ENCODE measurements around the gene APOBEC3F.

Gene APOBEC3F

DNA sequence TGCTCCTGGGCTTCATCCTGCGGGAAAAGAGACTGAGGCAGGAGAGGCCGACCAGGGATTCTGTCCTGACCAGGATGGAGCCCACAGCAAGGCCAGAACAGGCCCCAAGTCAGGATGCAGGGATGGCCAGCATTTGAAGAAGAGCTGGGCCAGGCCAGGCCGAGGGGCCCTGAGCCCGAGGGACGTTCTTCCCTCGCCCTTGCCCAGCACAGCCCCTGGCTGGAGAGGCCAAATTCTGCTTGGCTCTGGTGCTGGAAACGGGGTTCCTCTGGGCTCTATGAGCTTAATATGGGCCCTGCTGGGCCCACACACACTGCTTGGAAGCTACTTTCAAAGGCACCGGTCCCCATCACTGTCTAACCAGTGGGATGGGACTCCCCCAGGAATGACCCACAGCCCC, 44.0 kb downstream of the APOBEC3F start:
- no peaks in the 10 kb centered on the region for H3K9me3 ChIP-seq (ENCODE audit: control insufficient read depth, low read length)
- H3K36me3 ChIP-seq (ENCODE audit: control insufficient read depth, insufficient read depth, low read length) = no peaks in the 10 kb centered on the region
- WGBS, 2 experiments (ENCODE audit: insufficient coverage in 2 of 2) = 92 to 98% methylated on average over 7 to 8 of the region's 8 CpGs
- H3K27ac ChIP-seq (ENCODE audit: low read depth, low read length, severe bottlenecking) = no peak overlapping the region
- no peaks in the 10 kb centered on the region for H3K4me1 ChIP-seq (ENCODE audit: control insufficient read depth, insufficient read depth, low read length, poor library complexity, severe bottlenecking)
- H3K4me3 ChIP-seq (ENCODE audit: extremely low read depth, insufficient read depth, low read length, poor library complexity, severe bottlenecking) = no peak overlapping the region

DNA sequence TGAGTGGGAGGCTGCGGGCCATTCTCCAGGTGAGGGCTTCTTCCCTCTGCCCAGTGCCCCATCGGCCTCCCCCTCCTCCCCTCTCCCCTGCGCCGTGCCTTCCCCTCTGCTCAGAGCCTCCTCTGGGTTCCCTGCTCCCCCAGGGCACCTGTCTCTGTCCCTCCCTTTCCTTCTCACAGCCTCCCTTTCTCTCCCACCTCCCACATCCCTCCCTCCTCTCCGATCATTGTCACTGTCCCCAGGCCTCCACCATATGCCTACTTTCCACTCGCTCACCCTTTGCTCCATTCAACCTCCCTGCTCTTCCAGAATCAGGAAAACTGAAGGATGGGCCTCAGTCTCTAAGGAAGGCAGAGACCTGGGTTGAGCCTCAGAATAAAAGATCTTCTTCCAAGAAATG, 46.4 kb downstream of the APOBEC3F start:
- no peak overlapping the region for H3K4me3 ChIP-seq (ENCODE audit: extremely low read depth, insufficient read depth, low read length, poor library complexity, severe bottlenecking)
- H3K27ac ChIP-seq (ENCODE audit: low read depth, low read length, severe bottlenecking) = no peak overlapping the region
- WGBS, 2 experiments (ENCODE audit: insufficient coverage in 2 of 2) = 98 to 100% methylated on average over 2 to 6 of the region's 6 CpGs
- H3K9me3 ChIP-seq (ENCODE audit: control insufficient read depth, low read length) = no peaks in the 10 kb centered on the region
- H3K4me1 ChIP-seq (ENCODE audit: control insufficient read depth, insufficient read depth, low read length, poor library complexity, severe bottlenecking) = no peaks in the 10 kb centered on the region
- no peaks in the 10 kb centered on the region for H3K36me3 ChIP-seq (ENCODE audit: control insufficient read depth, insufficient read depth, low read length)

DNA sequence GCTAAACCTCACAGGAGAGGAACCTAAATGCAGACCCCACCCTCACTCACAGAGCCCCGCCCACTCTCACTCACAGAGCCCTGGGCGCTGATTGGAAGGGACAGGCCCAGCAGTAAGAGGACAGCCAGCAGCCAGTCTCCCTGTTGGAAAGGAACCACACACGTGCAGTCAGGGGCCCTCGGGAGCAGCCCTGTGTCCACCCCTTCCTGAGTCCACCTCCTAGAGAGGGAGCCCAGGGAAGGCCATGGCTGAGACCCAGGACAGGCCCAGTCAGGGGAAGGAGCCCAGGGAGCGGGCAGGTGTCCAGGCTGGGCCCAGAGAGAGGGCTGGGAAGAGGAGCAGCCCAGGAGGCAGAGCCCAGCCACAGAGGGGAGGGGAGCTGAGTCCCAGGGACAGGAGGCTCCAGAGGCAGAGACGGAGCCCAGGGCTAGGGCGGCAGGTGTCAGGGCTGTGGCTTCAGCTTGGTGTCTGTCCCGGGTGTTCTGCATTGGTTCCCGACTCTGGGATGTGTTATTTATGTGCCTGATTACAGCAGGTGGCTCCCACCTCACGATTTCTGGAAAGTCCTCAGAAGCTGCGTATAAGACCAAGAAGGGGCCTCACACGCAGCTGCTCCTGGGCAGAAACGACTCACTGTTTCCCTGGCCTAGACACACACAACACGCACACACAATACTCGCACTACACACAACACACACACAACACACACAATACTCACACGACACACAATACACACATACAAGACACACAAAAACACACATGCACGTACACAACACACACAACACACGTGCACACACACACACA, 47.4 kb downstream of the APOBEC3F start:
- H3K4me1 ChIP-seq (ENCODE audit: control insufficient read depth, insufficient read depth, low read length, poor library complexity, severe bottlenecking) = no peaks in the 10 kb centered on the region
- H3K4me3 ChIP-seq (ENCODE audit: extremely low read depth, insufficient read depth, low read length, poor library complexity, severe bottlenecking) = no peak overlapping the region
- 64 to 74% methylated on average over 14 of the region's 18 CpGs for WGBS, 2 experiments (ENCODE audit: insufficient coverage in 2 of 2)
- H3K27ac ChIP-seq (ENCODE audit: low read depth, low read length, severe bottlenecking) = no peak overlapping the region
- H3K36me3 ChIP-seq (ENCODE audit: control insufficient read depth, insufficient read depth, low read length) = no peaks in the 10 kb centered on the region
- H3K9me3 ChIP-seq (ENCODE audit: control insufficient read depth, low read length) = no peaks in the 10 kb centered on the region

DNA sequence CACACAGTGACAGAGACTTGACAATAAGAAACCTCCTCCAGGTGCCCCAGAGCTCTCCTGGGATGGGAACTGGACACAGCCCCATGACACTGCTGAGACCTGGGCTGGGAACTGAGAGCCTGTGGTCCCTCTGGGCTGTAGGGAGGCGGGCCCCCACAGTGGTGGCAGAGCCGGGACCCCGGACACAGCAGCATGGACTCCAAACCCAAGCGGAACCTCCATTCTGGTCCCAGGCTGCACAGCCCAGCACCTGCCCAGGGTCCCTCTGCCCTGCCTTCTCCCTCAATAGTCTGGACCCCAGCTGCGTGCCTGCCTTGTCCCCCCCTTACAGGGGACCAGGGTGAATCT, 48.0 kb downstream of the APOBEC3F start:
- Histone ChIP-seq H3K36me3 (ENCODE audit: control insufficient read depth, insufficient read depth, low read length) (no peaks in the 10 kb centered on the region), H3K9me3 (ENCODE audit: control insufficient read depth, low read length) (no peaks in the 10 kb centered on the region), H3K27ac (ENCODE audit: low read depth, low read length, severe bottlenecking) (no peak overlapping the region), H3K4me1 (ENCODE audit: control insufficient read depth, insufficient read depth, low read length, poor library complexity, severe bottlenecking) (no peaks in the 10 kb centered on the region), H3K4me3 (ENCODE audit: extremely low read depth, insufficient read depth, low read length, poor library complexity, severe bottlenecking) (no peak overlapping the region)
- WGBS, 2 experiments (ENCODE audit: insufficient coverage in 2 of 2) = 89 to 93% methylated on average over 3 to 5 of the region's 5 CpGs

DNA sequence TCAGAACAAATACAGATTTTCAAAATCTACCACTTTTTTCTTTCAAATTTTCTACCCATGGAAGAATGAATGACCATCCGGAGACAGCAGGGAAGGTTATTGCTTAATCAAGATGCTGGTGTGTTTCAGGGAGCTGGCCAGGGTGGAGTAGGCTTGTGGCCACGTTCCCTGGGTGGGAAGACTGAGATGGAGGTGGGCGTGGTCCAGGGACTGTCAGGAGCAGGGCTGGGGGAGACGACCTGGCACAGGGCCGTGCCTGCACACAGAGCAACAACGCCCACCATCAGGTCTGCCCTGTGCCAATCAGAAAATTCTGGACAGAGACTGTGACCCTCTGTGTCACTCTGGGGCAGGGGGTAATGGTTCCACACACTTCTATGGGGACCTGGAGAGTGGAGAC, 49.3 kb downstream of the APOBEC3F start:
- Histone ChIP-seq H3K4me3 (ENCODE audit: extremely low read depth, insufficient read depth, low read length, poor library complexity, severe bottlenecking) (no peak overlapping the region), H3K9me3 (ENCODE audit: control insufficient read depth, low read length) (no peaks in the 10 kb centered on the region), H3K4me1 (ENCODE audit: control insufficient read depth, insufficient read depth, low read length, poor library complexity, severe bottlenecking) (no peaks in the 10 kb centered on the region), H3K36me3 (ENCODE audit: control insufficient read depth, insufficient read depth, low read length) (no peaks in the 10 kb centered on the region), H3K27ac (ENCODE audit: low read depth, low read length, severe bottlenecking) (no peak overlapping the region)
- 90 to 96% methylated on average over 6 of the region's 6 CpGs for WGBS, 2 experiments (ENCODE audit: insufficient coverage in 2 of 2)

DNA sequence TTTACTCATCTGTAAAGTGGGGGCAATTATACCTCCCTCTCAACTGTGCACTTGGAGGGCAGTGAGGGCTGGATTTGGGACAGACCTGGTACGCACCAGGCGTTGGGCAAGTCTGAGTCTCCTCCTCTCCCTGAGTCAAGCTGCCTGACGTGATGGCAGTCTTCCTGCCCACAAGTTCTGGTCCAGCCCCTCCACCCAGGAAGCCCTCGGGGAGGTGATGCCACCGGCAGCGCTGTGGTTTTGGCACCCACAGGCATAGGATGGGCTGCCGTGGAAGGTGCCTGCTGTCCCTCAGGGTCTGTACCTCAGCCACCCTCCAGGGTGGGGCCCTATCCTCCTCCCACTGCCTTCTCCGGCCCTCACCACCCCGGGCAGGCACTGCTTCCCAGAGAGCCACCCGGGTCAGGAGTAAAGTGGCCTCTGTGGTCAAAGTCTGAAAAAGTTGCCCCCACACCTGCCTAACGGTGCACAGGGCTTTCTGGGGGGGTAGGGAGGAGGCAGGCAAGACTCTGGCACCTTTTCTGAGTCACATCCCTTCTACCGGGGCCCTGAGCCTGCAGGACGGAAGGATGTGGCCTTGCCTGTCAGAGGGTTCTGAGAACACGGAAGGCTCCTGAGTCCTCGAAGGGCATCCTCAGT, 49.9 kb downstream of the APOBEC3F start:
- no peak overlapping the region for H3K4me3 ChIP-seq (ENCODE audit: extremely low read depth, insufficient read depth, low read length, poor library complexity, severe bottlenecking)
- no peaks in the 10 kb centered on the region for H3K4me1 ChIP-seq (ENCODE audit: control insufficient read depth, insufficient read depth, low read length, poor library complexity, severe bottlenecking)
- no peaks in the 10 kb centered on the region for H3K36me3 ChIP-seq (ENCODE audit: control insufficient read depth, insufficient read depth, low read length)
- H3K9me3 ChIP-seq (ENCODE audit: control insufficient read depth, low read length) = no peaks in the 10 kb centered on the region
- 93 to 98% methylated on average over 12 to 14 of the region's 15 CpGs for WGBS, 2 experiments (ENCODE audit: insufficient coverage in 2 of 2)
- no peak overlapping the region for H3K27ac ChIP-seq (ENCODE audit: low read depth, low read length, severe bottlenecking)

DNA sequence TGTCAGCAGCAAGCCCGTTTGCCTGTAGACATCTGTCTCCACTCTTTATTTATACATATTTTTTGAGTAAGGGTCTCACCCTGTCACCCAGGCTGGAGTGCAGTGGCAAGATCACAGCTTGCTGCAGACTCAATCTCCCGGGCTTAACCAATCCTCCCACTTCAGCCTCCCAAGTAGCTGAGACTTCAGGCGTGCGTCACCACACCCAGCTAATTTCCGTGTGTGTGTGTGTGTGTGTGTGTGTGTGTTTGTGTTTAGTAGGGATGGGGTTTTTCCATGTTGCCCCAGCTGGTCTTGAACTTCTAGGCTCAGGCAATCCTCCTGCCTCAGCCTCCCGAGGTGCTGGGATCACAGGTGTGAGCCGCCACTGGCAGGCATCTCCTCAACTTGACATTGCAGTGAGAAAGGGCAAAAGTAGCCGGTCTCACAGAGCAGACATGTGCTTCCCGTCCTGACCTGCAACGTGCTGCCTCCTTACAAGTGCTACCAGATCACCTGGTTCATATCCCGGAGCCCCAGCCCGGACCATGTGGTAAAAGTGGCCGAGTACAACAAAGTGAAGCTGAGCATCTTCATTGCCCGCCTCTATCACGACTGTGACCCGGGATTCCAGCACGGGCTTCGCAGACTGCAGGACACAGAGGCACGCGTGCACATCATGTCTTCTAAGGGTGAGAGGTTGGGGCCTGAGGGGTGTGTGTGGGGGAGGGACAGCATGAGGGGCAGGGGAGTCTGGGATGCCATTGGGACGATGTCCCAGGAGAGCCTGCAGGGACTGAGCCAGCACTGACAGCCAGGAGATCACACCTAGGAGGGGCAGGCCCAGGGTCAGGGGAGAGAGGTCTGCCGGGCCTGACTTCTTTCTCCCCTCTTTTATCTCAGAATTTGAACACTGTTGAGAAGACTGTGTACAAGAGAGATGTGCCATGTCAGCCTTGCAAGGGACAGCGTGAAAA, 50.7 kb downstream of the APOBEC3F start:
- Histone ChIP-seq H3K9me3 (ENCODE audit: control insufficient read depth, low read length) (no peaks in the 10 kb centered on the region), H3K36me3 (ENCODE audit: control insufficient read depth, insufficient read depth, low read length) (no peaks in the 10 kb centered on the region), H3K27ac (ENCODE audit: low read depth, low read length, severe bottlenecking) (no peak overlapping the region), H3K4me3 (ENCODE audit: extremely low read depth, insufficient read depth, low read length, poor library complexity, severe bottlenecking) (no peak overlapping the region), H3K4me1 (ENCODE audit: control insufficient read depth, insufficient read depth, low read length, poor library complexity, severe bottlenecking) (no peaks in the 10 kb centered on the region)
- WGBS, 2 experiments (ENCODE audit: insufficient coverage in 2 of 2) = 88 to 91% methylated on average over 15 to 19 of the region's 23 CpGs

DNA sequence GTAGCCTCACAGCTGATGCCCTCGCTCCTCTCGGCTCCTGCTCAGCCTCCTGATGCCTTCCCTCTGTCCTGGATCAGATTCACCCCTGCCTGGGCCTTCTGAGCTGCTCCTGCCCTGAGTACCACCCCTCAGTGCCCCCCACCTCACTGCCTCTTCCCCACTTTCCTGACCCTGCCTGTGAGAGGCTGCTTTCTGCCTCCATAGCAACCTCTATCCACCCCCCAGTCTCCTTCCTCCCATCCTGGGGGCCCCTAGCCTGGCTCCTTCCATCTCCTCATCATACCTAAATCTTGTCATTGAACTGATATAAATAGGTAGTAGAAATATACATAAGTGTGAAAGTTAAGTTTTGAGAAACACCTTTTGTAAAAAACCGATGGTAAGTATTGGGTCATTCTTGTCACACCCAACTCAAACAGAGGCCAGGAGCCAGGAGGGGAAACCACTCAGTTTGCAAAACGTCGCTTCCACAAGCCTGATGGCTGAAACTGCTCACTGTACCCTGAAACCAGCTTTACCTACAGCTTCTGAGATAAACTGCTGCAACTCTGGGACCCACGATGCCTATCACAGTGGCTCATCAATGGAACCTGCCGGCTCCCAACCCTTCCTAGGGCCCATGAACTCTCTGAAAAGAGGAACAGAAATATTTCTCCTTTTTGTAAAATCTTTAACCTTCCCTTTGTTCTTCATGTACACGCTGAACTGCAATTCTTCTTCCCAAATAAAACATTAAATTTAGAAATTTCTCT, 51.6 kb downstream of the APOBEC3F start:
- no peak overlapping the region for H3K27ac ChIP-seq (ENCODE audit: low read depth, low read length, severe bottlenecking)
- H3K36me3 ChIP-seq (ENCODE audit: control insufficient read depth, insufficient read depth, low read length) = no peaks in the 10 kb centered on the region
- no peaks in the 10 kb centered on the region for H3K9me3 ChIP-seq (ENCODE audit: control insufficient read depth, low read length)
- H3K4me3 ChIP-seq (ENCODE audit: extremely low read depth, insufficient read depth, low read length, poor library complexity, severe bottlenecking) = no peak overlapping the region
- 80 to 89% methylated on average over 7 to 8 of the region's 8 CpGs for WGBS, 2 experiments (ENCODE audit: insufficient coverage in 2 of 2)
- H3K4me1 ChIP-seq (ENCODE audit: control insufficient read depth, insufficient read depth, low read length, poor library complexity, severe bottlenecking) = peaks cover 4% of the 10 kb centered on the region

DNA sequence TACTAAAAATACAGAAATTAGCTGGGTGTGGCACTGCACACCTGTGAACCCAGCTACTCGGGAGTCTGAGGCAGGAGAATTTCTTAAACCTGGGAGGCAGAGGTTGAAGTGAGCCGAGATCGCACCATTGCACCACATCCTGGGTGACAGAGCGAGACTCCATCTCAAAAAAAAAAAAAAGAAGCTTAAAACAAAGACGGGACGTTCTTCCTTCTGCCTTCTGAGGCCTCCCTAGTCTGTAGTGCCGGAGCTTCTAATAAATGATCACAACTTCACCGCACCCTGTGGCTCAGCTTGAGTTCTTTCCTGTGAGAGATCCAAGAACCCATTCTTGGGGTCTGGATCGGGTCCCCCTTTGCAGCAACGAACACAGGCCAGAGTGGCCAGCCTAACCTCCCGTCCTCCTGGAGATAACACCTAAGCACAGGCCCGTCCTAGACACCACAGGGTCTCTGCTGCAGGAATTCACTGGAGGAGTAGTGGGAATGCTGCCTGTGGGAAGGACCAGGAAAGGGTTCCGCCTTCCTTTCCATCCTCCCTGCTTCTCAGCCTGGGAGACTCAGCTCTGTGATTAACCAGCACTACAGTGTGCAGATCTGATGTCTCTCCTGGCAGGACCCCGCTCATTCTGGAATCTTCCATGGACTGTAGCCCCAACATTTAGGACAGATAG, 54.2 kb downstream of the APOBEC3F start:
- Histone ChIP-seq H3K4me1 (ENCODE audit: control insufficient read depth, insufficient read depth, low read length, poor library complexity, severe bottlenecking) (peaks cover 7% of the 10 kb centered on the region), H3K9me3 (ENCODE audit: control insufficient read depth, low read length) (no peaks in the 10 kb centered on the region), H3K36me3 (ENCODE audit: control insufficient read depth, insufficient read depth, low read length) (no peaks in the 10 kb centered on the region), H3K4me3 (ENCODE audit: extremely low read depth, insufficient read depth, low read length, poor library complexity, severe bottlenecking) (no peak overlapping the region), H3K27ac (ENCODE audit: low read depth, low read length, severe bottlenecking) (no peak overlapping the region)
- 88 to 90% methylated on average over 8 to 12 of the region's 14 CpGs for WGBS, 2 experiments (ENCODE audit: insufficient coverage in 2 of 2)

DNA sequence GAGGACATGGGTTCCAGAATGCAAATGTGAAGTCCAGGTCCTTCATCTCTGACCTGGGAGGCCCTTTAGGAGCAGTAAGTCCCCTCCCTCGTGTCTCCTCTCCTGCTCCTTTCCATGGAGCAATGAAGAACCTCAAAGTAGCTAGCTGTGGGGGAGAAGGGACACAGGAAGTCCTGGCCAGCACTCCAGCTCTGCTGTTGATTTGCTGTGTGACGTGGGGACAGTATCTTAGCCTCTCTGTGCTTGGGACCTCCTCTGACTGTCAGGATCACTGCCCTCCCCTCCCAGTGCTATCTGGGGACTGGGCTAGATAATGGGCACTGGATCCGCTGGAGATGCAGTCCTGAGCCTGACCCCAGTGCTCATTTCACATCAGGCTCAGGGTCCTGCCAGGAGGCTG, 55.3 kb downstream of the APOBEC3F start:
- no peaks in the 10 kb centered on the region for H3K9me3 ChIP-seq (ENCODE audit: control insufficient read depth, low read length)
- H3K4me3 ChIP-seq (ENCODE audit: extremely low read depth, insufficient read depth, low read length, poor library complexity, severe bottlenecking) = no peak overlapping the region
- no peaks in the 10 kb centered on the region for H3K36me3 ChIP-seq (ENCODE audit: control insufficient read depth, insufficient read depth, low read length)
- peaks cover 7% of the 10 kb centered on the region for H3K4me1 ChIP-seq (ENCODE audit: control insufficient read depth, insufficient read depth, low read length, poor library complexity, severe bottlenecking)
- no peak overlapping the region for H3K27ac ChIP-seq (ENCODE audit: low read depth, low read length, severe bottlenecking)
- 92 to 93% methylated on average over 2 of the region's 3 CpGs for WGBS, 2 experiments (ENCODE audit: insufficient coverage in 2 of 2)

Data from mesodermal cell (in vitro differentiated cells).